Smooth muscle cell (in vitro differentiated cells): Measurements from ENCODE around the gene TGM6. TPM values are rescaled to one million over a fixed set of nuclear protein-coding genes. Genes with fewer than 3 reads are reported as not detected.

ENCODE experiments used
- DNase-seq: peaks from one replicate; lab custom pipeline; 2025; ENCODE audit not compliant: unreplicated experiment; lab: John Stamatoyannopoulos, UW
- H2AFZ ChIP-seq: fragments of 200-600 bp; sonication (generic); 2 replicates; pipeline ENCODE4 v1.6.0; 2016; ENCODE audit warnings: antibody characterized with exemption, low read depth, mild to moderate bottlenecking
- H3F3A ChIP-seq: fragments of 200-600 bp; sonication (generic); 2 replicates; pipeline ENCODE4 v1.6.0; 2017; ENCODE audit warnings: antibody characterized with exemption, low read depth
- H3K27ac ChIP-seq: fragments of 200-600 bp; sonication (generic); 2 replicates; pipeline ENCODE4 v1.5.1; 2016; ENCODE audit warnings: low read depth, mild to moderate bottlenecking
- H3K27me3 ChIP-seq: fragments of 200-600 bp; sonication (generic); 2 replicates; pipeline ENCODE4 v1.6.1; 2016; ENCODE audit warnings: low read depth, mild to moderate bottlenecking
- H3K36me3 ChIP-seq: fragments of 200-600 bp; sonication (generic); 2 replicates; pipeline ENCODE4 v1.5.1; 2016; ENCODE audit warnings: low read depth
- H3K4me1 ChIP-seq: fragments of 200-600 bp; sonication (generic); 2 replicates; pipeline ENCODE4 v1.5.1; 2016; ENCODE audit warnings: low read depth
- H3K4me2 ChIP-seq: fragments of 200-600 bp; sonication (generic); 2 replicates; pipeline ENCODE4 v1.6.0; 2016; ENCODE audit warnings: mild to moderate bottlenecking
- H3K4me3 ChIP-seq: fragments of 200-600 bp; sonication (generic); 2 replicates; pipeline ENCODE4 v1.5.1; 2016; ENCODE audit warnings: mild to moderate bottlenecking
- H3K79me2 ChIP-seq: fragments of 200-600 bp; sonication (generic); 2 replicates; pipeline ENCODE4 v1.6.0; 2016; ENCODE audit warnings: low read depth, mild to moderate bottlenecking
- H3K9ac ChIP-seq: fragments of 200-600 bp; sonication (generic); 2 replicates; pipeline ENCODE4 v1.6.0; 2016; ENCODE audit warnings: low read depth
- H3K9me3 ChIP-seq: fragments of 200-600 bp; sonication (generic); replicated peaks from 2 replicates; pipeline ENCODE4 v1.5.1; 2016; ENCODE audit warnings: low read depth
- H4K20me1 ChIP-seq: fragments of 200-600 bp; sonication (generic); 2 replicates; pipeline ENCODE4 v1.6.0; 2016; ENCODE audit warnings: low read depth
- CTCF ChIP-seq: fragments of 200-600 bp; sonication (generic); IDR thresholded peaks from 2 replicates; pipeline ENCODE4 v1.5.1; 2017; ENCODE audit warnings: borderline replicate concordance, mild to moderate bottlenecking, antibody characterized with exemption; ENCODE audit not compliant: insufficient read depth, poor library complexity, severe bottlenecking
- WGBS: methylation state at CpG from one replicate; pipeline ENCODE4 v1.1.7; 2016; ENCODE audit warnings: low lambda C conversion rate; 5-methylcytosine and 5-hydroxymethylcytosine counted together
- polyA plus RNA-seq: library from polyadenylated mRNA; unstranded; fragments of >200 nt; fragmentation: Nextera tagmentation; extraction: Ambion mirVana; gene quantifications from 2 replicates; pipeline ENCODE4 v1.2.1, GENCODE V29; 2016
- total RNA-seq: library from RNA; depleted of rRNA; stranded (reverse); fragments of >200 nt; gene quantifications from 2 replicates; pipeline ENCODE4 v1.2.3, GENCODE V29; 2014

TGM6 gene
- total and polyA plus RNA-seq, 2 experiments from 2014 or later, result not detected

DNA sequence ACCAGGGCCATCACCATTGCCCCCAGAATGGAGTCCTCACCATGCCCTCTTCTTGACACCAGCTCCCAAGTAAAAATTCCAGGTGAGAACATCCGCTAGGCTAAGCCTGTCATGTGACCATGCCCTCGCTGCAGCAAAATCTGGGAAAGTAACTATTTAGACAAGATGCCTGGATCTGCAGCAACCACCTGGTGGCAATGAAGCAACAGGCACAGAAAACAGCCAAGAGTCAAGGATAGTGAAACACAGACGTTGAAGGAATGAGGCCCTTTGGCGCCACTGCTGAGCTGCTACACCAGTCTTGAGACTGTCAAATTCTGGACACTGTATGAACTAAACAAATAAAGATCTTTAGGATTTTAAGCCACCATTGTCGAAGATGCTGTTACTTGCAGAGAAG lies 30.1 kb upstream of the TGM6 start:
- no peak overlapping the region for H3K4me3 ChIP-seq
- no peaks in the 10 kb centered on the region for H4K20me1 ChIP-seq
- no peak for TF ChIP-seq CTCF
- 83% methylated on average over 5 of the region's 5 CpGs for WGBS
- no peaks in the 10 kb centered on the region for H3K9me3 ChIP-seq
- no peaks in the 10 kb centered on the region for H3F3A ChIP-seq
- H2AFZ ChIP-seq, result no peak overlapping the region
- H3K9ac ChIP-seq, result no peak overlapping the region
- no peaks in the 10 kb centered on the region for H3K79me2 ChIP-seq
- no peaks in the 10 kb centered on the region for H3K4me1 ChIP-seq
- H3K27ac ChIP-seq, result no peak overlapping the region
- H3K27me3 ChIP-seq, result no peaks in the 10 kb centered on the region
- H3K4me2 ChIP-seq, result no peak overlapping the region
- DNase-seq, result no peak
- no peaks in the 10 kb centered on the region for H3K36me3 ChIP-seq

DNA sequence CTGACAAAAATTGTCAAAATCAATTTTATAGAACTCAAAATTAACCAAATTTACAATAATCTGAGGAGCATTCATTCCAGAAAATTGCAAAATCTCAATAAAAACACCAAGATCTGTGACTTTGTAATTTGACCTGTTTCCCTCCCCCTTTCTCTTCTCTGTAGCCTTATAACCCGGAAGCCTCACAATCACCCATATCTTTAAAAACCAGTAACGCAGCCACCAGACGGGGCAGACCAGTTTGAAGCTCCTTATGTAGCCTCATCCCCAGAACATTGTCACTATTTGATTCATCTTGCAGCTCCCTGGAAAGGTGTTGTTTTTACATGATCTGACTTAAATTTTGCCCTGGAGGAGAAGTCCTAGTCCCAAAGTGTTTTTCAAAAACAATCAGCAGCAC lies 27.5 kb upstream of the TGM6 start:
- Histone ChIP-seq H3K36me3 (no peaks in the 10 kb centered on the region), H3K79me2 (no peaks in the 10 kb centered on the region), H3K4me2 (no peak overlapping the region), H4K20me1 (no peaks in the 10 kb centered on the region), H3K4me1 (no peaks in the 10 kb centered on the region), H2AFZ (peak overlapping the region; percentile 10), H3F3A (no peaks in the 10 kb centered on the region), H3K27ac (no peak overlapping the region), H3K9me3 (no peaks in the 10 kb centered on the region), H3K27me3 (no peaks in the 10 kb centered on the region), H3K4me3 (no peak overlapping the region), H3K9ac (no peak overlapping the region)
- no peak for TF ChIP-seq CTCF
- WGBS, result 28% methylated on average over 3 of the region's 3 CpGs
- DNase-seq, result no peak

GRCh38 chr20:2357114-2357513 lies 23.6 kb upstream of the TGM6 start:
- Histone ChIP-seq H3K4me3 (no peak overlapping the region), H3K9me3 (no peaks in the 10 kb centered on the region), H3K9ac (no peak overlapping the region), H2AFZ (no peak overlapping the region), H3K4me2 (no peak overlapping the region), H3K79me2 (no peaks in the 10 kb centered on the region), H4K20me1 (no peaks in the 10 kb centered on the region), H3K27ac (no peak overlapping the region), H3K4me1 (no peaks in the 10 kb centered on the region), H3F3A (no peaks in the 10 kb centered on the region), H3K36me3 (no peaks in the 10 kb centered on the region), H3K27me3 (no peaks in the 10 kb centered on the region)
- 72% methylated on average over 2 of the region's 2 CpGs for WGBS
- DNase-seq, result no peak
- no peak for TF ChIP-seq CTCF

- Histone ChIP-seq H4K20me1 (no peaks in the 10 kb centered on the region), H3K9me3 (no peaks in the 10 kb centered on the region), H3F3A (no peaks in the 10 kb centered on the region), H3K4me2 (no peak overlapping the region), H3K4me3 (no peak overlapping the region), H2AFZ (no peak overlapping the region), H3K9ac (no peak overlapping the region), H3K27ac (no peak overlapping the region), H3K36me3 (no peaks in the 10 kb centered on the region), H3K79me2 (no peaks in the 10 kb centered on the region), H3K27me3 (no peaks in the 10 kb centered on the region), H3K4me1 (no peaks in the 10 kb centered on the region)
- no peak for TF ChIP-seq CTCF
- 80% methylated on average over 3 of the region's 3 CpGs for WGBS
- no peak for DNase-seq
Observed at GRCh38 chr20:2358006-2358405, 22.7 kb upstream of the TGM6 start.
